H1 (cell line): ENCODE measurements around the gene MAST2. TPM values are rescaled to one million over a fixed set of nuclear protein-coding genes. Genes with fewer than 3 reads are reported as not detected.

Experiments used
- CTCF ChIA-PET: fragments of 300-600 bp; sonication (Branson Sonifier 250); formaldehyde crosslinking; loops from one replicate; lab custom pipeline; 2021; ENCODE audit not compliant: partially characterized antibody; lab: Charles Lee
- POLR2A ChIA-PET: fragments of 300-600 bp; sonication (Branson Sonifier 250); formaldehyde crosslinking; loops from one replicate; lab custom pipeline; 2021; ENCODE audit warnings: inconsistent platforms; ENCODE audit not compliant: partially characterized antibody; lab: Charles Lee
- DNase-seq, 2 experiments: peaks; one replicate each; pipeline versions ENCODE4 v3.0.0 to v3.0.0-alpha.2; 2010 to 2022; ENCODE audit warnings: low spot score in 2 of 2, low read depth in 1 of 2, mixed read lengths in 1 of 2
- FAIRE-seq: peaks from 2 replicates; lab custom pipeline; 2011; peaks lifted over from hg19 to GRCh38; lab: Jason Lieb, UNC
- H2AFZ ChIP-seq: 2 replicates; pipeline ENCODE4 v1.8.1; 2012; ENCODE audit warnings: low read length, inconsistent platforms
- H2AK5ac ChIP-seq: 2 replicates; pipeline ENCODE4 v1.6.1; 2013; ENCODE audit warnings: low read depth, low read length
- H2BK120ac ChIP-seq: replicated peaks from 2 replicates; pipeline ENCODE3; 2013; ENCODE audit warnings: low read depth, low read length, inconsistent platforms
- H2BK12ac ChIP-seq: 2 replicates; pipeline ENCODE4 v1.6.1; 2013; ENCODE audit warnings: low read depth, low read length
- H2BK15ac ChIP-seq: 2 replicates; pipeline ENCODE4 v1.6.1; 2013; ENCODE audit warnings: low read length
- H2BK20ac ChIP-seq: 2 replicates; pipeline ENCODE4 v1.6.1; 2013; ENCODE audit warnings: low read length
- H2BK5ac ChIP-seq: 2 replicates; pipeline ENCODE4 v1.6.1; 2013; ENCODE audit warnings: low read depth, low read length
- H3K14ac ChIP-seq: 2 replicates; pipeline ENCODE4 v1.6.1; 2013; ENCODE audit warnings: inconsistent platforms; ENCODE audit not compliant: insufficient read length
- H3K18ac ChIP-seq: 2 replicates; pipeline ENCODE4 v1.6.1; 2013; ENCODE audit warnings: low read length; ENCODE audit errors: extremely low read depth
- H3K23ac ChIP-seq: 2 replicates; pipeline ENCODE4 v1.6.1; 2013; ENCODE audit warnings: inconsistent platforms; ENCODE audit not compliant: insufficient read length
- H3K23me2 ChIP-seq: 2 replicates; pipeline ENCODE4 v1.6.1; 2013; ENCODE audit warnings: low read depth, low read length
- H3K27ac ChIP-seq: 2 replicates; pipeline ENCODE4 v1.6.1; 2011; ENCODE audit warnings: low read depth, low read length, inconsistent platforms
- H3K27me3 ChIP-seq, 4 experiments: replicated peaks in 1 of 4; 1 replicate in 1 of 4; 2 replicates in 3 of 4; pipeline versions ENCODE4 v1.6.1 to v1.8.1; 2011 to 2013; ENCODE audit warnings: low read length in 3 of 4, mild to moderate bottlenecking in 3 of 4, inconsistent platforms in 2 of 4, mixed read lengths in 2 of 4, moderate library complexity in 1 of 4; ENCODE audit not compliant: control insufficient read depth in 3 of 4, insufficient read depth in 3 of 4; ENCODE audit errors: extremely low read depth in 1 of 4
- H3K36me3 ChIP-seq, 4 experiments: 2 replicates each; pipeline versions ENCODE4 v1.6.1 to v1.8.1; 2011 to 2013; ENCODE audit warnings: mild to moderate bottlenecking in 4 of 4, low read length in 3 of 4, moderate library complexity in 2 of 4, control low read depth in 1 of 4, inconsistent platforms in 1 of 4; ENCODE audit not compliant: insufficient read depth in 4 of 4, control insufficient read depth in 2 of 4
- H3K4ac ChIP-seq: replicated peaks from 2 replicates; pipeline ENCODE3; 2013; ENCODE audit warnings: low read length, low read depth, mixed read lengths, inconsistent platforms; ENCODE audit not compliant: insufficient read length
- H3K4me1 ChIP-seq, 4 experiments: replicated peaks in 1 of 4; 1 replicate in 1 of 4; 2 replicates in 3 of 4; pipeline versions ENCODE4 v1.6.1 to v1.8.1; 2011 to 2013; ENCODE audit warnings: low read length in 3 of 4, inconsistent platforms in 2 of 4, mixed read lengths in 1 of 4; ENCODE audit not compliant: insufficient read depth in 4 of 4, control insufficient read depth in 3 of 4
- H3K4me2 ChIP-seq, 2 experiments: 2 replicates each; pipeline versions ENCODE4 v1.6.1 to v1.8.1; 2011 to 2013; ENCODE audit warnings: low read depth in 2 of 2, low read length in 2 of 2, control low read depth in 1 of 2, inconsistent platforms in 1 of 2, mild to moderate bottlenecking in 1 of 2; ENCODE audit not compliant: insufficient read depth in 1 of 2
- H3K4me3 ChIP-seq, 4 experiments: fragments of 200-600, 300-600 bp in 1 of 4; sonication (generic), shearing (Covaris generic), sonication (Bioruptor Twin) in 1 of 4; 2 replicates each; pipeline versions ENCODE4 v1.5.1 to v1.8.1; 2011 to 2016; ENCODE audit warnings: low read length in 4 of 4, low read depth in 3 of 4, control low read depth in 2 of 4, inconsistent platforms in 2 of 4, mild to moderate bottlenecking in 2 of 4, mixed read lengths in 1 of 4, moderate library complexity in 1 of 4; ENCODE audit not compliant: insufficient read depth in 2 of 4; ENCODE audit errors: extremely low read depth in 1 of 4
- H3K56ac ChIP-seq: replicated peaks from 2 replicates; pipeline ENCODE3; 2013; ENCODE audit warnings: low read depth, mild to moderate bottlenecking, mixed read lengths, low read length, inconsistent platforms; ENCODE audit not compliant: insufficient read length
- H3K79me1 ChIP-seq: 2 replicates; pipeline ENCODE4 v1.6.1; 2013; ENCODE audit warnings: low read depth, low read length, control low read depth
- H3K79me2 ChIP-seq, 2 experiments: 2 replicates each; pipeline versions ENCODE4 v1.6.1 to v1.8.1; 2012 to 2013; ENCODE audit warnings: low read length in 2 of 2, mild to moderate bottlenecking in 2 of 2, inconsistent platforms in 1 of 2; ENCODE audit not compliant: insufficient read depth in 2 of 2, control insufficient read depth in 1 of 2
- H3K9ac ChIP-seq, 4 experiments: replicated peaks in 1 of 4; 1 replicate in 1 of 4; 2 replicates in 3 of 4; pipeline versions ENCODE4 v1.6.1 to v1.8.1; 2011 to 2013; ENCODE audit warnings: low read depth in 3 of 4, low read length in 3 of 4, control low read depth in 2 of 4, mild to moderate bottlenecking in 2 of 4, moderate library complexity in 2 of 4, inconsistent platforms in 1 of 4; ENCODE audit errors: extremely low read depth in 1 of 4
- H3K9me3 ChIP-seq, 2 experiments: 2 replicates each; pipeline versions ENCODE4 v1.6.1 to v1.8.1; 2012 to 2013; ENCODE audit warnings: mild to moderate bottlenecking in 2 of 2, moderate library complexity in 2 of 2, control low read depth in 1 of 2, inconsistent platforms in 1 of 2, low read depth in 1 of 2, low read length in 1 of 2, mixed read lengths in 1 of 2; ENCODE audit not compliant: insufficient read depth in 2 of 2
- H4K20me1 ChIP-seq, 2 experiments: replicated peaks in 1 of 2; 2 replicates each; pipeline versions ENCODE3 to v1.8.1; 2011 to 2013; ENCODE audit warnings: inconsistent platforms in 2 of 2, low read length in 2 of 2, mild to moderate bottlenecking in 1 of 2; ENCODE audit not compliant: insufficient read depth in 2 of 2, control insufficient read depth in 1 of 2
- H4K5ac ChIP-seq: 2 replicates; pipeline ENCODE4 v1.6.1; 2013; ENCODE audit warnings: low read length, low read depth, mixed read lengths, inconsistent platforms; ENCODE audit not compliant: insufficient read length
- H4K8ac ChIP-seq: 2 replicates; pipeline ENCODE4 v1.8.0; 2013; ENCODE audit warnings: mild to moderate bottlenecking, moderate library complexity, low read length, inconsistent platforms; ENCODE audit not compliant: insufficient read depth; ENCODE audit errors: extremely low read depth
- H4K91ac ChIP-seq: replicated peaks from 2 replicates; pipeline ENCODE3; 2013; ENCODE audit warnings: low read length, mixed read lengths, inconsistent platforms; ENCODE audit not compliant: insufficient read length
- BACH1 ChIP-seq: IDR thresholded peaks from 2 replicates; pipeline ENCODE4 v1.6.1; 2012; ENCODE audit warnings: low read length, improper control_type of control experiment
- GABPA ChIP-seq: IDR thresholded peaks from 2 replicates; pipeline ENCODE4 v1.6.1; 2011; ENCODE audit warnings: mild to moderate bottlenecking, low read length, moderate library complexity, borderline replicate concordance; ENCODE audit not compliant: insufficient read depth
- GTF2F1 ChIP-seq: IDR thresholded peaks from 2 replicates; pipeline ENCODE4 v1.6.1; 2012; ENCODE audit warnings: low read depth, low read length, improper control_type of control experiment, borderline replicate concordance
- HDAC6 ChIP-seq: IDR thresholded peaks from one replicate; pipeline ENCODE4 v1.7.1; 2012; ENCODE audit warnings: low read depth, mild to moderate bottlenecking, inconsistent platforms, low read length, moderate library complexity
- SP2 ChIP-seq: IDR thresholded peaks from 2 replicates; pipeline ENCODE4 v1.6.1; 2012; ENCODE audit warnings: mild to moderate bottlenecking, low read length, inconsistent platforms
- WGBS, 2 experiments: shearing (Covaris generic) in 1 of 2; methylation state at CpG; one replicate each; pipeline versions ENCODE4 v1.1.6 to v1.1.7; 2013 to 2015; ENCODE audit warnings: low lambda C conversion rate in 2 of 2, mixed read lengths in 2 of 2, inconsistent platforms in 1 of 2, low coverage in 1 of 2, missing lambda C conversion rate in 1 of 2; ENCODE audit not compliant: insufficient replicate concordance in 2 of 2, insufficient coverage in 1 of 2, insufficient read length in 1 of 2; ENCODE audit errors: extremely low coverage in 1 of 2, missing lambda C conversion rate in 1 of 2; 5-methylcytosine and 5-hydroxymethylcytosine counted together
- polyA plus RNA-seq, 7 experiments: library from polyadenylated mRNA; depleted of rRNA in 3 of 7; stranded (reverse) in 5 of 7; unstranded in 2 of 7; fragments of >200 nt in 5 of 7; fragments of 200-250 nt in 2 of 7; gene quantifications; 1 replicate in 5 of 7; 2 replicates in 1 of 7; 4 replicates in 1 of 7; pipeline versions ENCODE4 v1.2.1 to v1.2.3, GENCODE V29; 2011 to 2013; ENCODE audit warnings: missing spikeins in 2 of 7, mixed read lengths in 2 of 7
- total RNA-seq: library from RNA; stranded (reverse); fragmentation: NEBNext Ultra II Directional; extraction: Animal tissue kit (Norgen Biotek cat#: 25700); gene quantifications from 2 replicates; pipeline ENCODE4 v1.2.1, GENCODE V29; 2021
- TF ChIP-seq, protein P1 (sequence below): IDR thresholded peaks from 2 replicates; pipeline ENCODE4 v1.6.1; 2012; ENCODE audit warnings: low read length, inconsistent platforms
- TF ChIP-seq, protein P2 (sequence below): IDR thresholded peaks from 2 replicates; pipeline ENCODE4 v1.6.1; 2012; ENCODE audit warnings: inconsistent platforms
- TF ChIP-seq, protein P3 (sequence below): IDR thresholded peaks from 2 replicates; pipeline ENCODE4 v1.6.1; 2011; ENCODE audit warnings: low read depth, mild to moderate bottlenecking, low read length; ENCODE audit not compliant: insufficient read depth

Gene MAST2
- total and polyA plus RNA-seq, 2 of the 8 experiments (the other 6 are each of a cell fraction or from before 2014, with no cell fraction given): 20.5 to 35.4 TPM

DNA sequence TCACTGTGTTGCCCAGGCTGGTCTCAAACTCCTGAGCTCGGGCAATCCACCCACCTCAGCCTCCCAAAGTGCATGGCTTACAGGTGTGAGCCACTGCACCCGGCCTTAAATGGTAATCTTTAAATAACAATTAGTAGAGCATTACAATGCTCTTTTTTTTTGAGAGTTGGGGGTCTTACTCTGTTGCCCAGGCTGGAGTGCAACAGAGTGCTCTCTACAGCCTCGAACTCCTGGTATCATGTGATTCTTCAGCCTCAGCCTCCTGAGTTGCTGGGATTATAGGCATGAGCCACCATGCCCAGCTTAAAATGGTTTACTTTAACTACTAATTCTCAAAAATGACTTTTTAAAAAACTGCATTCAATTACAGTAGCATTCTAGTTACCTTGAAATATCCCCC, 276.8 kb downstream of the MAST2 start:
- ChIA-PET POLR2A (interaction anchor here (1.3 kb wide), 1 partner anchor 10 kb away, joined by 3 read pairs; no protein-coding TSS in a partner anchor), CTCF (interaction anchor here (0.6 to 0.9 kb wide), 2 partner anchors 8 to 66 kb away, joined by 3 read pairs; no protein-coding TSS in a partner anchor)
- no peak overlapping the region for H4K91ac ChIP-seq
- no peaks in the 10 kb centered on the region; a peak in 1 of 8 replicates for H3K36me3 ChIP-seq
- H3K23me2 ChIP-seq: no peaks in the 10 kb centered on the region
- no peak overlapping the region for H2AK5ac ChIP-seq
- H4K5ac ChIP-seq: no peak overlapping the region
- no peak overlapping the region for H3K18ac ChIP-seq
- no peaks in the 10 kb centered on the region; the same call in 1 of the 2 replicates for H3K79me1 ChIP-seq
- DNase-seq (no peak), FAIRE-seq (no peak)
- no peak overlapping the region for H3K56ac ChIP-seq
- H3K27me3 ChIP-seq: no peaks in the 10 kb centered on the region
- WGBS, 2 experiments: 81% methylated on average over 3 of the region's 3 CpGs; no CpG with 5 or more reads in 1 of the 2 experiments
- no peak overlapping the region for H3K4me2 ChIP-seq
- no peak overlapping the region for H3K4ac ChIP-seq
- TF ChIP-seq, protein P1, sequence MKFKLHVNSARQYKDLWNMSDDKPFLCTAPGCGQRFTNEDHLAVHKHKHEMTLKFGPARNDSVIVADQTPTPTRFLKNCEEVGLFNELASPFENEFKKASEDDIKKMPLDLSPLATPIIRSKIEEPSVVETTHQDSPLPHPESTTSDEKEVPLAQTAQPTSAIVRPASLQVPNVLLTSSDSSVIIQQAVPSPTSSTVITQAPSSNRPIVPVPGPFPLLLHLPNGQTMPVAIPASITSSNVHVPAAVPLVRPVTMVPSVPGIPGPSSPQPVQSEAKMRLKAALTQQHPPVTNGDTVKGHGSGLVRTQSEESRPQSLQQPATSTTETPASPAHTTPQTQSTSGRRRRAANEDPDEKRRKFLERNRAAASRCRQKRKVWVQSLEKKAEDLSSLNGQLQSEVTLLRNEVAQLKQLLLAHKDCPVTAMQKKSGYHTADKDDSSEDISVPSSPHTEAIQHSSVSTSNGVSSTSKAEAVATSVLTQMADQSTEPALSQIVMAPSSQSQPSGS: no peak
- TF ChIP-seq SP2: no peak
- TF ChIP-seq GABPA: no peak
- TF ChIP-seq, protein P2, sequence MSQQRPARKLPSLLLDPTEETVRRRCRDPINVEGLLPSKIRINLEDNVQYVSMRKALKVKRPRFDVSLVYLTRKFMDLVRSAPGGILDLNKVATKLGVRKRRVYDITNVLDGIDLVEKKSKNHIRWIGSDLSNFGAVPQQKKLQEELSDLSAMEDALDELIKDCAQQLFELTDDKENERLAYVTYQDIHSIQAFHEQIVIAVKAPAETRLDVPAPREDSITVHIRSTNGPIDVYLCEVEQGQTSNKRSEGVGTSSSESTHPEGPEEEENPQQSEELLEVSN: no peak
- TF ChIP-seq GTF2F1: no peak
- no peak for TF ChIP-seq BACH1
- no peak for TF ChIP-seq HDAC6
- TF ChIP-seq, protein P3, sequence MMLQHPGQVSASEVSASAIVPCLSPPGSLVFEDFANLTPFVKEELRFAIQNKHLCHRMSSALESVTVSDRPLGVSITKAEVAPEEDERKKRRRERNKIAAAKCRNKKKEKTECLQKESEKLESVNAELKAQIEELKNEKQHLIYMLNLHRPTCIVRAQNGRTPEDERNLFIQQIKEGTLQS: no peak
- no peak overlapping the region for H3K9ac ChIP-seq
- H4K8ac ChIP-seq: no peak overlapping the region
- H2BK5ac ChIP-seq: no peak overlapping the region
- peaks cover 0 to 2% of the 10 kb centered on the region in 2 experiments for H4K20me1 ChIP-seq
- no peak overlapping the region for H2BK15ac ChIP-seq
- no peak overlapping the region for H3K4me3 ChIP-seq
- no peaks in the 10 kb centered on the region for H3K9me3 ChIP-seq
- H3K4me1 ChIP-seq: no peaks in the 10 kb centered on the region
- H2BK120ac ChIP-seq: no peak overlapping the region
- H3K23ac ChIP-seq: no peak overlapping the region
- H2AFZ ChIP-seq: no peak overlapping the region
- H2BK12ac ChIP-seq: no peak overlapping the region
- H2BK20ac ChIP-seq: no peak overlapping the region
- 0 out of 4 replicates have a peak, but pooled peaks cover 0 to 2% of the 10 kb centered on the region in 2 experiments for H3K79me2 ChIP-seq
- no peak overlapping the region for H3K14ac ChIP-seq
- H3K27ac ChIP-seq: no peak overlapping the region
